Measurements from ENCODE around the gene KDM1A.

KDM1A gene

DNA sequence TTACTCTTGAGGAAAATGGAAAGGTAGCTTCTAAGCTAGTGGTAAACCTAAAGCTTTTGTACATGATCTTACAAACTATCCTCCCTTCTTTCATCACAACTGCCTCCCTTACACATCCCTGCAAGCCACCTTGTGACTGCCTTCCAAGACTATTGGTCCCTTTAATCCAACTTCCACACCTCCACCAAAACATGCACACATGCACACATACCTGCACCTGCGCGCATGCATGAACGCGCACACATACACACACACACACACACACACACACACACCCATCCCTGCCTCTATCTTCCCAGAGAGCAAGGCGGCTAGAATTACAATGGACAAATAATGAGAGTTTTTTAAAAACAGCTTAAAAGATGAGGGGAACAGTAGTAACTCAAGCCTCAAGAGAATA, 91.1 kb downstream of the KDM1A start:
- DNase-seq (ENCODE audit: low spot score), result no peak

DNA sequence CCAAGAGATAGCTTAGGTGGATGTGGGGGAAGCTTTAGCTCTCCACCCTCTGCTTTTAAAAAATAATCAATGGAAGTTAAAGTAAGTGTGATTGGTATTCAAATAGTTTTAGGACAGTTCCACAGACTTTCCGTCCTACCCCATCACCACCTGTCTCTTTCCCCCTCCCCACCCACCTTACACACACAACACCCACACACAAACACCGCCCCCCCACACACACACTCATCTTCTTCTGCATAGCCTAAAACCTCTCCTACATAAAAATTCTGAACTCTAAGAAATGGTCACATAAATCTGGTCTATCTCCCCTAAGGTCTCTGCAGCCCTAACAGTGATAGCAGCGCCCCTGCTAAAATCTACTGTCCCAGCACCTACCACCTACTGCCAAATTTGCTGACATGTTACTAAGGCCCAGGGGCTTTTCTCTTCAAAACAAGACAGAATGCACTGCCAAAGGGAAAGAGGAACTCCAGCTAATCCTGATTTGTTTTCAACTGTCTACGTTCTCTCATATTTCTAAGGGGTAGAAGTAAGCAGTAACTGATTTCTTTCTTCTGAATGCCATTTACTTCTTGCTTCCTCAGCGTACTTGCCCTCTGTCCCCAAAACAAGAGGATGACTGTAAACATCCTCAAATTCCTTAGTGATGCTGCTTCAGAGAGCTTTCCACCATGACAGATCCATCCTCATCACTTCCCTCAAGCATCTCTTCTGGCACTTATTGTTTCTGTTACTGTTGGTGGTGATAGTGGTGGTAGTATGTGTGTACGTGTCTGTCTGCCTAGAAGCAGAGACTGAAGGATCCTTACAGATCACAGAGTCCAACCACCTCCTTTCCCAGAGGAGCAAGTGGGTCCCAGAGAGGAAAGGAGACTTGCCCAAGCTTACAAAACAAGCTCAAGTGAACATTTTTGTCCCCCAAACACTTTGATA, 92.6 kb downstream of the KDM1A start:
- no peak for DNase-seq (ENCODE audit: low spot score)

DNA sequence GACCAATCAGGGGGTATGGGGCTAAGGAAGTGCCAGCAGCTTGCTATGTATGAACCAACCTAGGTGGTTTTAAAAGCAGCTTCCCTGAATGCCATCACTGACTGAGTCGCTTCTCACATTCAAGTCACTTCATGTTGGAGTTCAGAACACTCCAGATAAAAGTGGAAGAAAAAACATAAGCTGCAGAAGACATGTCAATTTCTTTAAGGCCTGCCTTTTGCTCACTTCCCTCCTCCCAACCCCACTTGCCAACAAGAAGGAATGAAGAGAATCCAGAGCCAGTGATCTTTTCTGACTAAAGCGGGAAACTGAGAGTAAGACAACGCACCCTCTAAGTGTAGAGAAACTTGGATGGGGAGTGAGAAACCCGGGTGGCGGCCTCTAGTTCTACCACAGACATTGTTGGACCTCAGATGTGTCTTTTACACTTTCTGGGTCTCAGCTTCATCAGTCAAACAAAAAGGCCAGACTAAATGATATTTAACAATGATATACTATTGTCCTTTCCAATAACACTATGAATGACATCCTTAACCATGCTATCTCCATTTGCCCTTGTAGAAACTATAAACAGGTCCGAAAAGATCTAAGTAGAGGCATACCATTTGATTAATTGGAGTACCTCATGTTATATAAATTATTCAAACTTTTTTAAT, 95.3 kb downstream of the KDM1A start:
- no peak for DNase-seq (ENCODE audit: low spot score)

DNA sequence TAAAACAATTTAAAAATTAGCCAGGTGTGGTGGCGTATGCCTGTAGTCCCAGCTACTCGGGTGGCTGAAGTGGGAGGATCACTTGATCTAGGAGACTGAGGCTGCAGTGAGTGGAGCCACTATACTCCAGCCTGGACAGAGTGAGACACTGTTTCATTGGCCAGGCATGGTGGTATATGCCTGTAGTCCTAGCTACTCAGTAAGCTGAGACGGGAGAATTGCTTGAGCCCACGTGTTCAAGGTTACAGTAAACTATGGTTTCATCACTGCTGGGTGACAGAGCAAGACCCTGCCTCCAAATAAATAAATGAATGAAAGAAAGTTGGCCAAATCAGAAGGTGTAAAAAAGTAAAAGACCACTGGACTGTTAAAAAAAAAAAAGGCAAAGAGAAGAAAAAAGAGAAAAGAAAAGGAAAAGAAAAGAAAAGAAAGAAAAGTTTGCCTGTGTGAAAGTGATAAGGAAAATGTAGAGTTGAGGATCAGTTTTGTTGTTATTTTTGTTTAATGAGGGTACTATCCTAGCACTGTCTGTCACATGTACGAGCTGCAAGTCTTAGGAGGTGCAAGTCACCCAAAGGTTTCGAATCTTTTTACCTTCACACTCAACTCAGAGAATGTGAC, 97.1 kb downstream of the KDM1A start:
- DNase-seq (ENCODE audit: low spot score), result no peak

DNA sequence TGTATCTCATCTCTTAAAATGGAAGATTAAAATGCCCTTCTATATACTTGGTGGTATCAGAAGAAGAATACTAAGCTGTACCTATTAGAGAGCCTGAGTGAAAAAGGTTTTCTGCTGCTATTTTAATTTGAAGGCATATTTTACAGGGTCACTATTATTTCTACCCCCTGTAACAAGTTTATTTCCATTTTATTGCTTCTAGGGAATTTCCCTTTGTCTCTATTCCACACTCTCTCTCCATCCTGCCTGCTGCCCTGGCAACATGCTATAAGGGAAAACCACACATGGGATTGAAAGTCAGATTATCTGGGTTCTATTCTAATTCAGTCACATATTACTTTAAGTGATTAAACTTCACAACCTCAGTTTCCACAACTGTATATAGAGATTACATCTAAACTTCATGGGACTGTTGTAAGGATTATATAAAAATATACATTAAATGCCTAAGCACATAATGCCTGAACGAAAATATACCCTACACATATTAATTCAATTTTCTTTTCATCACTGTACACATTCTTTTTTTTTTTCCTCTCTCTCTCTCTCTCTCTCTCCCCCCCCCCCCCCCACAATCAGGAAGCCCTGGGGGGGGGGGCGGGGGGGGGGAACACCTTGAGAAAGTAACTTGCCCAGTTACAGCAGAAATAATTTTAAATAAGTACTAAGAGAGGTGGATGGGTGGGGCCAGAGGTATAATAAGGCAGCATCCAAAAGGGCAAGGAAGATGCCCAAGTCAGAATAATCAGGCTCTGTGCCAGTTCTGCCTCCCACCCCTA, 97.8 kb downstream of the KDM1A start:
- no peak for DNase-seq (ENCODE audit: low spot score)

DNA sequence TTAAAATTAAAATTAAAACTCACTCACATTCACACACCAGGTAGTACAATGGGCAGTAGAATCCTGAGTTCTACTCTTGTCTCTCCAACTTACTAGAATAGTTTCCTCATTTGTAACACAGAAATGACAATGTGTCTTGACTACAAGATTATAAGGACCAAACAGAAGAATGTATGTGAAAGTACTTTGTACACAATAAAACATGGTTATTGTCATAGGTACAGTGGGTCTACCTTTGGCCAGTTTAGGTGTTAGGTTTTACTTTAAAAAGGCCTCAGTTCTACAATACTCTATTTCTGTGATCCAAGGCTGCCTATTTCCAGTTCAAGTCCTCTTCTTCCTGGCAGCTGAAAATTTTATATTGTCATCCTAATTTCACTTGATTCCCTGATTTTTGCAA, 99.1 kb downstream of the KDM1A start:
- no peak for DNase-seq (ENCODE audit: low spot score)

DNA sequence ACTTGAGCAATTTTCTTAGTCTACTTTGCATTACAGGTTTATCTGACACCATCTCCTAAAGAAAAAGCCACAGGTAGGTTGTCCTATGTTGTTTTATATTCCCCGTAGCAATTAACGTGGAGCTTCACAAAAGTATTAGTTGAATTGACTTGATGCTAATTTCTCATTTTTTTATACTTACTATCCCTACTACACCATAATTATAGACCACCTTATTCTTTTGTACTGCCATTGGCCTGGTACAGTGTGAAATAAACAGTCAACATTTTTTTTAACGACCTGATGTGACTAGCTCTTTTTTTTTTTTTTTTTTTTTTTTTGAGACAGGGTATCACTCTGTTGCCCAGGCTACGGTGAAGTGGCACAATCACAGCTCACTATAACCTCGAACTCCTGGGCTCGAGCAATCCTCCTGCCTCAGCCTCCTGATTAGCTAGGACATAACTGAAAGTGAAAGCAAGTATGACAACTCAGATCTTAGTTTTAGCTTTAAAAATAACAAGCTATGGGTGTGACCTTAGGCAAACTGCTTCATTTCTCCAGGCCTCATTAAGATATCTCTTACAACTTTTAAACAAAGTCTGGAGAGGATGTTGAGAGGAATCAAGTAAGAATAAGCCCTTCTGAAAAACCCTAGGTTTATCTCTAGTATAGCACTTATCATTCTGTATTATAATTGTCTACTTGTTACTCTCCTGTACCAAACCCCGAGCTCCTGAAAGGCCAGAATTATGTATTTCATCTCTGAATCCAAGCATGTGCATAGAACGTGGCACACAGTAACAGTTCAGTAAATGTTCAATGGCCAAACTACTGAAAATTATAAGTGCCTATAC, 99.9 kb downstream of the KDM1A start:
- DNase-seq (ENCODE audit: low spot score), result no peak

DNA sequence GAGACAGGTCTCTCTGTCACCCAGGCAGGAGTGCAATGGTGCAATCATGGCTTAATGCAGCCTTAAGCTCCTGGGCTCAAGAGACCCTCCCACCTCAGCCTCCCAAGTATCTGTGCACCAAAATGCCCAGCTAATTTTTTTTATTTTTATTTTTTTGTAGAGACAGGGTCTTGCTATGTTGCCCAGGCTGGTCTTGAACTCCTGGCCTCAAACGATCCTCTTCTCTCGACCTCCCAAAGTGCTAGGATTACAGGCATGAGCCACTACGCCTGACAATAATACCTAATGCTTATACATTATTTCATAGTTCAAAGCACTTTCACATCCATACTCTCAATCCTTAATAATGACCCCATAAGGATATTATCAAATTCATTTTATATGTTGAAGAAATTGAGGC, 101.1 kb downstream of the KDM1A start:
- DNase-seq (ENCODE audit: low spot score), result no peak

DNA sequence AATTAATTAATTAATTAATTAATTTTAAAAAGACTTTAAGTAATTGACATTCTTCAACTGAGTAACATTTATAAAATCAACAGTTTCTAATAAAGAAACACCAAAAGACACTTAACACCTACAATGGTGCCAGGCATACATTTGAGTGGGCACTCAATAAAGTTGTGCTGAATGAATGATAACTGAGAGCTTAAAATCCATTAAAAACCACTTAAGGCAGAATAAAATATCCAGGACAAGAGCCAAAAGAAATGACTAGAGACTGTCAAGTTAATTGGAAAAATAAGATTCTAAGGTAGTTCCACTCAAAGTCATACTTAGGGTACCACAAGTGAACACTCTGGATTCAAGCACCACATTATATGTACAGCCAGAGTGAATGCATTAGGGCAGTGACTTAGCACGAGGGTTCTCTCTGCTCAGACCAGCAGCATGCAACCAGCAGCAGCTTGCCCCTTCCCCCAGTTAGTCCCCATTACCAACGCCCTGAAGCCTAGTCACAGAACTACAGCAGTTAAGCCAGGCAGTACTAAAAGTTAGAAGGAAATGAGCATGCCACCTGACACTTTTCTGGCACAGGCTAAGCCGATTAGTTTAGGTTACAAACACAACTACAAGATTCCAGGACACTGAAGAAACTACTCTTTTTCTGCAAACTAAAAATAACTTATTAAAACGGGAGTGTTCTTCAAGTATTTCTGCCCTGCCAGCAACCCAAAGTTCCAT, 102.9 kb downstream of the KDM1A start:
- peak; percentile 57 for DNase-seq (ENCODE audit: low spot score)

DNA sequence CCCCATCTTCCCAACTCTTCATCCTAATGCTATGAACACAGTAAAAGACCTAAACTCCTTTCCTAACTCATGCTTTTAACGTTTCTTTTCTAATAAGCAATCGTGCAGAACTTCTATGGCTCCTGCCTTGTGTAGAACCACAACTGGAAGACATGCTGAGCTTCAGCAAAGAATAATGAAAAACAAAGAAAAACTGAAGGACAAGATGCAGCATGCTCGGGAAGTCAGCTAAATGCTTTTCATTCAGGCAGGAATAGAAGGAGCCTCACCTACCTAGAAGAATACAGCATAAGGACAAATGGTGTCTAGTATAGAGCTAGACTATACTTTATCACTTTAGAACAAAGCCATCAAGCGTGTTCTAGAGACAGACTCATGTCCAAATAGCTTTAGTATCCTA, 103.5 kb downstream of the KDM1A start:
- no peak for DNase-seq (ENCODE audit: low spot score)

DNA sequence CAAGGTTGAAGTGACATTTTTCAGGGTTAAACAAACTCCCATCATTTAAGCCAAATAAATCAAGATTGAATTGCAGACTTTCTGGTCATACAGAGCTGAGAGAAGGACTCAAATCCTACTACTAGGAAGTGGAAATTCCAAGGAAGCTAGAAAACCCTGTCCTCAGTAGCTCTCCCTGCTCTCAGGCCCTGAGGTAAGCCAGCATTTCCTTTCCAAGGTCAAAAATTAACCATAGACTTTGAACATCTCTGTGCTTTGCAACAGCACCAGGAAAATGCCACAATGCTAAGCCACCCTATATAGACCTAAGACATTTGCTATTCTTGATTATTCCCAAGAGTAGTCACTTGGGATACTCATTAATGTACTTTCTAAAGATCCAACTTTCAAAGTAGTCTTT, 104.3 kb downstream of the KDM1A start:
- no peak for DNase-seq (ENCODE audit: low spot score)

DNA sequence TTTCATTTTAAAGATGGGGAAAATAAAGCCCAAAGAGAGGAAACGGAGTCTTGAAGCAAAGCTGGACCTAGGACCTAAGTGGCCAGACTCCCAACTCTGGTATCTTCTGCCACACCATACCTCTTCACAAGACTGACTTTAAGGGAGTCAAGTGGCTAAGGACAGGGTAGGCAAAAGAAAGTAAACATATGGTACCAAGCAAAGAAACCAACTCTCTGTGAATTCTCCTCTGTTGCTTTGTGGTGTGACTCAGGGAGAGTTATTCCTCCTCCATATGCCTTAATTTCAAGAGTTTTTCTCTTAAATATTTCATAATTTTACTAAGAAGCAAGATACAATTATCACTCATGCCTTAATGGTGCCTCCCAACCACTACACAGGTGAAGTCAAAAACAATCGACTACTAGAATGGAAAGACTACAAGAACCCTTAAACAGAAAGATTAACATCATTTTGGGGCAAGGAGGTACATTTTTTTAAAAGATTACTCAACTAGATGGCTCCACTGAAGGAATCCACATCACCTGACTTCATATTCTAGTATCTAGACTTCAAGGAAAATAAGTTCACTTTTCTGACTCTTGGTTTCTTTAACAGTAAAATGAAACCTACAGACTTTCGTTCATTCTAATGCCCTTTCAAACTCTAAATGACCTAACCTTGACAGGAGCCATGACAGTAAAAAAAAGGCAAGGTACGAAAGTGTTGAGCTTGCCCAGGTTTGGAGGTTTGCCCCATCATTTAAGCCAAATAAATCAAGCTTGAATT, 105.2 kb downstream of the KDM1A start:
- DNase-seq (ENCODE audit: low spot score), result no peak

DNA sequence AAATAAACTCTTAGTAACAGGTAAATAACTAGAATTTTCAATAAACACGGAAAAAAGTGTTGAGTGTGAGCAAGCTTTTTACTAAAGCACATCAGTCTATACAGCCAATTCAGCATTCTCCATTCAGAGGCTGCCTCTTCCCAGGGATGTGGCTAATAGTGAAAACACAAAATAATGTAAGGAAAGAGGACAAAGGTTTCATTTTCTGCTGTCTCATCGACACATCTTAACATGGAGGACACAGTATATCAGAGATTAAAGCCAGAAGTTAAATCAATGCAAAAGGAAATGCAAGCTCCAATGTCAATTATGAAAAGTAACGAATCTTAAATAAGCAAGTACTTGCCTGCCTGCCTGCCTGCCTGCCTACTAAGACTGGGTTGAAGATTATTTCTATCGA, 106.2 kb downstream of the KDM1A start:
- no peak for DNase-seq (ENCODE audit: low spot score)

DNA sequence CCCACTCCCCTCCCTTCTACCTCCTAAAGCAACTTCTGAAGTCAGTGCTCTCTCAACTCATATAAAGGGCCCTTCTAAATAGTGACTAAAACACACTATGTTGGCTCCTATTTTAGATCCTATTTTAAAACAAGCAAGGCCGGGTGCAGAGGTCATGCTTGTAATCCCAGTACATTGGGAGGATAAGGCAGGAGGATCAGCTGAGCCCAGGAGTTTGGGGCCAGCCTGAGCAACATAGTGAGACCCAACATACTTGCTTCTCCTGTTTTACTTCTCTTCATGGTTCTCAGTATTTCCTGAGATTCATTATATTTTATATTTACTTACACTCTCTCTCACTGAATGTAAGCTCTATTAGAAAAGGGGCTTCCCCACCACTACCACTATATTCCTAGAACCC, 106.9 kb downstream of the KDM1A start:
- DNase-seq (ENCODE audit: low spot score), result no peak

DNA sequence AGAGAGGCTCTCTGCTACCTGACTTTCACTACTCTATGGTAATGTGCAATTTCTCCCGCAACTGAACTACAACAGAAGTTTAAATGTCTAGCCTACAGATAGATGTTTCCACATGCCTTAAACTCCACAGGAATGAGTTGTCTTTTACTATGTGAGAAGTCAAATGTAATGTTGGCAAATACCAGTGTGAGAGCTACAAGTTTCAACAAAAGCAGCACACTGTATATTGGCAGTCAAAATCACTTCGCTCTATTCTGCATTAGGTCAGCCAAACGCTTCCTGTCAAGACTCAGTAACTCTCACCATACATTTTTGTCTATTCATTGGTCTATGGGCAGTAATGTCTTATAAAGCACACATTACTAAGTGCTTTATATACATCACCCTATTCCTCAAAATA, 107.5 kb downstream of the KDM1A start:
- no peak for DNase-seq (ENCODE audit: low spot score)

DNA sequence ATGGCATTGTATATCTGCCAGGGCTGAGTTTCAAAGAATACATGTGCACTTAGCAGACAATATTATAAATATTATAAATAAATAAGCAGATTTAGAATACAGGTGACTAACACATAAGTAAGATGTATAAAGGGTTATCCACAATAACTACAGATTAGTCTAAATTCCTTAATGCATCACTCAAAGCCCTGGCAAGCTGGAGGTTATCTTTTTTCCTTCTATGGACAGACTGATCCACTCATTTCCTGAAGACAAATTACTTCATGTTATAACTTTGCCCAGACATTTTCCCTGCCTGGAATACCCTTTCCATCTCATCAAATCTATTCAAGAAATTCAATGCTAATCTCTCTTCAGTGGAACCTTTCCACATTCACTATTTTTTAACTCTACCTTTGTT, 110.6 kb downstream of the KDM1A start:
- DNase-seq (ENCODE audit: low spot score), result no peak

DNA sequence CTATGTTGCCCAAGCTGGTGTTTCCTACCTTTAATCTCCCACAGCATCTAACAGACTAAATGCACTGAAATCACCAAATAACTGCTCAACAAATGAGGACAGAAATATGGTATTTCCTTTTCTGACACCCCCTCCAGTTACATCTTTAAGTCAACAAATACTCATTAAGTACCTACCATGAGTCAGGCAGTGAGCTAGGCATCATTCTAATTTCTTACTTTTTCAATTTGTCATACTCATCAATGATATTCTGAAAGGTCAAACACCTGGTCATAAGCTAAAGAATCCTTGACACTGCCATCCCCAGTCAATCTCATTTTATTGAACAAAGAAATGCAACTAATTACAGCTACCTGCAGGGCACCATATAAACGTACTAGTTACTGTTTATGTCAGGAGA, 112.8 kb downstream of the KDM1A start:
- no peak for DNase-seq (ENCODE audit: low spot score)

All from cerebellar cortex (tissue), 1 donor.